Activated CD8-positive, alpha-beta memory T cell treated with anti-CD3 and anti-CD28 coated beads, Interleukin-2, amount 50 U/mL, for 24 hours (primary cell): ENCODE results near the gene ZNF324B.
"Not testable (repeated sequence)": the region's sequence is repeated elsewhere in the genome, so short reads cannot be mapped to it uniquely, and the experiment has no call there.

ENCODE experiments used
- DNase-seq: peaks from one replicate; pipeline ENCODE4 v3.0.0-alpha.2; 2020; ENCODE audit errors: extremely low read depth

The ZNF324B gene

DNA sequence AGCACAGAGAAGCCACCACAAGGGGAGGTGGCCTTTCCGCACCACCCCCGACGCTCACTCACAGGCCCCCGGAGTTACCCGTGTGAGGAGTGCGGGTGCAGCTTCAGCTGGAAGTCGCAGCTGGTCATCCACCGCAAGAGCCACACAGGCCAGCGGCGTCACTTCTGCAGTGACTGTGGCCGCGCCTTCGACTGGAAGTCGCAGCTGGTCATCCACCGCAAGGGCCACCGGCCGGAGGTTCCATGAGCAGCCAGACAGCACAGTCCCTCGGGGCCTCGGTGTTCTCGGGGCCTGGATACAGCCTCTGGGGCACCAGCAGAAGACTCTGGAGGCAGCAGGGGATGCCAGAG is 29.0 kb downstream of the ZNF324B start:
- DNase-seq, result no peak

DNA sequence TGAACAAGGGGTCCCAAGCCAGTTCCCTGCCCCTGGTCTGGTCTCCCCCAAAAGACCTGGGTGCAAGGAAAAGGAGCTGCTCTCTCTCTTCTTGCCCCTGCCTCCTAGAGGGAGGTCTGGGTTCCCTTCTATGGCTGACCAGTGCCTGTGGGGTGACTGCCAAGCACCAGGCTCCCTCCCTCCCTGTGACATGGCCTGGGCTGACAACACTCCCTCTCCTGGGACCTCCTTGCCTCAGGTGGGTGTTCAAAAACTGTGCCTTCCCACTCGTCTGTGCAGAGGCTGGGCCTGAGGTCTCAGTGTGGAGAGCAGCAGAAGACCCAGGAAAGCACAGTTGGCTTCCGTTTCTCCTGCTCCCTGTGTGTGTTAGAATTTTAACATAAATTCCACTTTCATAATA is 29.4 kb downstream of the ZNF324B start:
- DNase-seq, result no peak

- no peak for DNase-seq
These were observed 30.9 kb downstream of the ZNF324B start for GRCh38 chr19:58482372-58482771.

- no peak for DNase-seq
These were observed 32.4 kb downstream of the ZNF324B start for GRCh38 chr19:58483776-58484175.

DNA sequence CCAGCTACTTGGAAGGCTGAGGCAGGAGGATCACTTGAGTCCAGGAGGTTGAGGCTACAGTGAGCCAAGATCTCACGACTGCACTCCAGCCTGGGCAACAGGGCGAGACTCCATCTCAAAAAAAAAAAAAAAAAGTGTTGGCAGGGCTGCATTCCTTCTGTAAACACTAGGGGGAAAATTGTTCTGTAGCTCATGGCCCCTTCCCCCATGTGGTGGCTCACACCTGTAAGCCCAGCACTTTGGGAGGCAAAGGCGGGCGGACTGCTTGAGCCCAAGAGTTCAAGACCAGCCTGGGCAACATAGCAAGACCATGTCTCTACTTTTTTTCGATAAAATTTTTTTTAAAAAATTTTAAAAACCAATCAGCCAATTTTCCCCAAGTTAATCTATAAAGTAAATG is 32.9 kb downstream of the ZNF324B start:
- DNase-seq, result not testable (repeated sequence)

- no peak for DNase-seq
These were observed 40.0 kb downstream of the ZNF324B start for GRCh38 chr19:58491393-58491792.

DNA sequence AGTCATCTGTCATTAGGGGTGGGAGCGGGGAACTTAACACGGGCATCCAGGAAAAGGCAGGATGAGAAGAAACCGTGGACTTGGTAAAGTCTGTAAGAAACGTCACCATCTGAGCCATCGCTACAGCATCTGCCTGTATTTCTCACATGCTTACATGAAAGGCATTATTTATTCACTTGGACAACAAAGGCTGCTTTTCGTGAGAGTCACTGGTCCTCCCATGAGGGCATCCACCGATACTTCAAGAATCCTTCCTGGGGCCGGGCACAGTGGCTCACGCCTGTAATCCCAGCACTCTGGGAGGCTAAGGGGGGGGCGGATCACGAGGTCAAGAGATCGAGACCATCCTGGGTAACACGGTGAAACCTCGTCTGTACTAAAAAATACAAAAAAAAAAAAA is 40.8 kb downstream of the ZNF324B start:
- no peak for DNase-seq

- no peak for DNase-seq
These were observed 46.3 kb downstream of the ZNF324B start for GRCh38 chr19:58497634-58498170.

- DNase-seq, result no peak
These were observed 47.0 kb downstream of the ZNF324B start for GRCh38 chr19:58498316-58499020.

GRCh38 chr19:58499021-58499927 is 47.9 kb downstream of the ZNF324B start:
- DNase-seq, result peak; percentile 98

DNA sequence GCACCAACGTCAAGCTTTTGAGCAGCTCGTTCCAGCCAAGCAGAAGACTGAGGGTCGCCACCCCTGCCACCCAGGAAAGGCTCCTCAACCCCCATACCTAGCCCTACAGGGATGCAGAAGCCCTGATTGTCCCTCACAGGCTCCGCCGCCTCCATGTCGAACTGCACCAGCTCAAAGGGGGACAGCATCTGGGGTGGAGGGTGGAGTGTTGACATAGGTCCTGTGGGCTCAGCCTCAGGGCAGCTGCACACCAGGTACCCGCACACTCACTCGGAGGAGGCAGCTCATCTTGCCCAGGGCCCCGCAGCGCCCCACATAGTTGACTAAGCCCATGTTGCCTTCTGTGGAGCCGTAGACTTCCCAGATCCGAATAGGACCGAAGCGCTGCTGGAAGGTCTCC is 48.8 kb downstream of the ZNF324B start:
- DNase-seq, result no peak
